Keratinocyte (primary cell): ENCODE results near the gene CRYBB1. TPM values are rescaled to one million over a fixed set of nuclear protein-coding genes. Genes with fewer than 3 reads are reported as not detected.

Source experiments
- DNase-seq: peaks from one replicate; pipeline ENCODE4 v3.0.0-alpha.2; 2011; ENCODE audit warnings: low read depth, missing footprints, low spot score
- FAIRE-seq: peaks from 2 replicates; lab custom pipeline; 2011; peaks lifted over from hg19 to GRCh38; lab: Jason Lieb, UNC
- H2AFZ ChIP-seq: 2 replicates; pipeline ENCODE4 v1.6.0; 2012; ENCODE audit warnings: low read length, control low read depth, inconsistent platforms; ENCODE audit not compliant: control insufficient read depth
- H3K27ac ChIP-seq: 2 replicates; pipeline ENCODE4 v1.5.1; 2011; ENCODE audit warnings: low read length; ENCODE audit not compliant: control insufficient read depth, insufficient read depth
- H3K27me3 ChIP-seq: 3 replicates; pipeline ENCODE4 v1.6.0; 2011; ENCODE audit warnings: low read length; ENCODE audit not compliant: control insufficient read depth, insufficient read depth; ENCODE audit errors: extremely low read depth
- H3K36me3 ChIP-seq, 2 experiments: 2 replicates in 1 of 2; 3 replicates in 1 of 2; pipeline ENCODE4 v1.5.1; 2011; ENCODE audit warnings: low read length in 2 of 2, mild to moderate bottlenecking in 1 of 2; ENCODE audit not compliant: control insufficient read depth in 2 of 2, insufficient read depth in 2 of 2; ENCODE audit errors: extremely low read depth in 1 of 2
- H3K4me1 ChIP-seq: 3 replicates; pipeline ENCODE4 v1.5.1; 2011; ENCODE audit warnings: low read length; ENCODE audit not compliant: control insufficient read depth, insufficient read depth; ENCODE audit errors: extremely low read depth
- H3K4me2 ChIP-seq: 3 replicates; pipeline ENCODE4 v1.6.0; 2011; ENCODE audit warnings: low read depth, low read length; ENCODE audit not compliant: control insufficient read depth, insufficient read depth; ENCODE audit errors: extremely low read depth
- H3K4me3 ChIP-seq, 3 experiments: fragments of 200-600 bp in 1 of 3; sonication (generic) in 1 of 3; 2 replicates in 2 of 3; 3 replicates in 1 of 3; pipeline ENCODE4 v1.5.1; 2011 to 2016; ENCODE audit warnings: low read length in 3 of 3, mild to moderate bottlenecking in 3 of 3, control low read depth in 2 of 3, inconsistent platforms in 1 of 3, low read depth in 1 of 3, mixed read lengths in 1 of 3, mixed run types in 1 of 3, moderate library complexity in 1 of 3; ENCODE audit not compliant: control insufficient read depth in 2 of 3, insufficient read depth in 2 of 3; ENCODE audit errors: extremely low read depth in 1 of 3
- H3K79me2 ChIP-seq: 2 replicates; pipeline ENCODE4 v1.6.0; 2012; ENCODE audit warnings: low read length; ENCODE audit not compliant: control insufficient read depth, insufficient read depth
- H3K9ac ChIP-seq: 3 replicates; pipeline ENCODE4 v1.6.0; 2011; ENCODE audit warnings: low read length; ENCODE audit not compliant: control insufficient read depth, insufficient read depth; ENCODE audit errors: extremely low read depth
- H3K9me1 ChIP-seq: 3 replicates; pipeline ENCODE4 v1.6.0; 2011; ENCODE audit warnings: low read length; ENCODE audit not compliant: control insufficient read depth, insufficient read depth; ENCODE audit errors: extremely low read depth
- H3K9me3 ChIP-seq: 2 replicates; pipeline ENCODE4 v1.5.1; 2012; ENCODE audit warnings: low read depth, low read length; ENCODE audit not compliant: control insufficient read depth
- H4K20me1 ChIP-seq: 3 replicates; pipeline ENCODE4 v1.6.0; 2011; ENCODE audit warnings: low read length; ENCODE audit not compliant: control insufficient read depth, insufficient read depth; ENCODE audit errors: extremely low read depth
- CTCF ChIP-seq, 3 experiments: IDR thresholded peaks in 1 of 3; conservative IDR thresholded peaks in 1 of 3; optimal IDR thresholded peaks in 1 of 3; 2 replicates in 2 of 3; 3 replicates in 1 of 3; pipeline versions ENCODE3 to v1.5.1; 2011; ENCODE audit warnings: low read length in 3 of 3, mild to moderate bottlenecking in 3 of 3, moderate library complexity in 2 of 3, control low read depth in 1 of 3, inconsistent platforms in 1 of 3; ENCODE audit not compliant: insufficient read depth in 2 of 3; ENCODE audit errors: extremely low read depth in 1 of 3
- EZH2 ChIP-seq: IDR thresholded peaks from one replicate; pipeline ENCODE4 v1.6.1; 2012; ENCODE audit warnings: inconsistent platforms, mild to moderate bottlenecking, low read length, moderate library complexity
- dilution Hi-C: fragments of 300-500 bp; cut with MboI; formaldehyde crosslinking; loops from one replicate; pipeline ENCODE4 v1.7.0; 2020; ENCODE audit warnings: low sequenced_read_pairs; ENCODE audit not compliant: extremely low pct_ligation_motif_present
- polyA plus RNA-seq, 5 experiments: library from polyadenylated mRNA; depleted of rRNA in 3 of 5; stranded (reverse) in 3 of 5; stranded (forward) in 1 of 5; unstranded in 1 of 5; fragments of >200 nt; gene quantifications; 1 replicate in 1 of 5; 2 replicates in 3 of 5; 3 replicates in 1 of 5; pipeline versions ENCODE4 v1.2.1 to v1.2.3, GENCODE V29; 2011 to 2012; ENCODE audit warnings: missing spikeins in 2 of 5, low read depth in 1 of 5, low replicate concordance in 1 of 5

CRYBB1 gene
- polyA plus RNA-seq, 1 donor (not counting 4 experiments of a cell fraction or from before 2014, with no cell fraction given): not detected

DNA sequence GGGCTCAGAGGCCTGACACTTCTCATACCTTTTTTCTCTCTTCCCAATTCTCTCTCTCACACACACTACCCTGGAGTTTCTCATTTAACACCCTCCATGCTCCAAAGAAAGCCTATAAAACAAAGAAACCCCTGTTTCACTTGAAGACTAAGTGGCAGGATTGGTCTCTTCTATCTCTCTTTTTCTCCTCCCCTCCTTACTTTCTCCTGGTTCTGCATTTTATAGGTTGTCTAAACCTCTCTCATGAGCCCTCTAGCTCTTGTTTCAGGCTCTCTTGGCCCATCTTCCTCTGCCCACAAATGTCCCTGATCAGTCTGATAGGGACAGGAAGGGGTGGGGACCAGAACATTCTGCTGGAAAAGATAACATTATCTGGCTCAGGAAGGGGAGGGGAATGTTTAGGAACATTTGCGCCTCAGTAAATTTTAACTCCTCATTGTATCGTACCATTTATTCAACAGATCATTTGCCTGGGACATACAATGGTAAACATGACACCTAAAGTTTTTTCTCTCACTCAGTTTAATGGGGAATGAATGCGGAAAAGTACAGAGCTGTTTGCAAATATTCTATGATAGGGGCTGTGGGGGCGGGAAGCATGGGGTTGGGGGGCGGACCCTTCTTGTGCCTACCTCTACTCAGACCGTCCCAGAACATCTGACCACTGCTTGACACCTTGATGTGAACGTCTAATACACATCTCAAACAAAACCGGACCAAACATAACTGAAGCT, 14.8 kb upstream of the CRYBB1 start:
- Histone ChIP-seq H3K79me2 (no peaks in the 10 kb centered on the region), H3K9ac (no peak overlapping the region), H4K20me1 (no peaks in the 10 kb centered on the region), H3K4me2 (no peak overlapping the region), H3K9me3 (no peaks in the 10 kb centered on the region), H3K9me1 (no peaks in the 10 kb centered on the region), H3K4me1 (no peaks in the 10 kb centered on the region), H3K27me3 (no peaks in the 10 kb centered on the region), H3K4me3 (no peak overlapping the region), H2AFZ (no peak overlapping the region), H3K36me3 (no peaks in the 10 kb centered on the region), H3K27ac (no peak overlapping the region)
- TF ChIP-seq CTCF (optimal IDR thresholded peaks at IDR 0.05 in 1 of 3, IDR thresholded peaks at IDR 0.05 in 1 of 3, conservative IDR thresholded peaks at IDR 0.05 in 1 of 3; ENCODE audit: extremely low read depth in 1 of 3, insufficient read depth in 2 of 3, low read length in 3 of 3) (no peak), EZH2 (no peak)
- no peak for FAIRE-seq
- DNase-seq: no peak
- dilution Hi-C loops: no loop called here

DNA sequence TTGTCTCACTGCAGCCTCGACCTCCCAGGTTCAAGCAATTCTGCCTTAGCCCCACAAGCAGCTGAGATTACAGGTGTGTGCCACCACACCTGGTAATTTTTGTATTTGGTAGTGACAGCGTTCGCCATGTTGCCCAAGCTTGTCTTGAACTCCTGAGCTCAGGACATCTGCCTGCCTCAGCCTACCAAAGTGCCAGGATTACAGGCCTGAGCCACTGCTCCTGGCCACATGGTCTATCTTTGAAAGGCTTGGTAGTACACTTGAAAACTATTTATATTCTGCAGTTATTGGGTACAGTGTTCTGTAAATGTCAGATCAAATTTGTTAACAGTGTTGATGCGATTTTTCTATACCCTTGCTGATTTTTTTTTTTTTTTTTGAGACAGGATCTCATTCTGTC, 13.5 kb upstream of the CRYBB1 start:
- no peaks in the 10 kb centered on the region for H3K36me3 ChIP-seq
- no peaks in the 10 kb centered on the region for H3K79me2 ChIP-seq
- no peaks in the 10 kb centered on the region for H3K9me1 ChIP-seq
- DNase-seq (no peak), FAIRE-seq (no peak)
- TF ChIP-seq EZH2: no peak
- TF ChIP-seq CTCF (optimal IDR thresholded peaks at IDR 0.05 in 1 of 3, IDR thresholded peaks at IDR 0.05 in 1 of 3, conservative IDR thresholded peaks at IDR 0.05 in 1 of 3; ENCODE audit: extremely low read depth in 1 of 3, insufficient read depth in 2 of 3, low read length in 3 of 3): no peak
- dilution Hi-C loops: no loop called here
- no peak overlapping the region for H3K4me3 ChIP-seq
- H3K27me3 ChIP-seq: no peaks in the 10 kb centered on the region
- H3K4me1 ChIP-seq: no peaks in the 10 kb centered on the region
- H4K20me1 ChIP-seq: no peaks in the 10 kb centered on the region
- H3K9ac ChIP-seq: no peak overlapping the region
- H2AFZ ChIP-seq: no peak overlapping the region
- H3K27ac ChIP-seq: no peak overlapping the region
- no peaks in the 10 kb centered on the region for H3K9me3 ChIP-seq
- H3K4me2 ChIP-seq: no peak overlapping the region
